DND-41 (cell line): ENCODE measurements around the gene ITSN2.

Experiments used
- ATAC-seq: fragments of 200-7000 bp; cut with Tn5 transposase; 3 replicates; pipeline ENCODE4 v1.9.1; 2021; ENCODE audit warnings: low read depth; ENCODE audit not compliant: insufficient read depth
- DNase-seq: peaks from one replicate; pipeline ENCODE4 v3.0.0-alpha.2; 2020
- H2AFZ ChIP-seq: 2 replicates; pipeline ENCODE4 v1.6.0; 2012; ENCODE audit warnings: low read depth, low read length
- H3K27ac ChIP-seq: 2 replicates; pipeline ENCODE4 v1.5.1; 2012; ENCODE audit warnings: low read length, inconsistent platforms
- H3K27me3 ChIP-seq: fragments of 200-600 bp; sonication (generic); 2 replicates; pipeline ENCODE4 v1.6.0; 2012; ENCODE audit warnings: low read length, mild to moderate bottlenecking, inconsistent platforms; ENCODE audit not compliant: insufficient read depth, poor library complexity
- H3K36me3 ChIP-seq: 2 replicates; pipeline ENCODE4 v1.5.1; 2012; ENCODE audit warnings: low read length, inconsistent platforms; ENCODE audit not compliant: insufficient read depth
- H3K4me1 ChIP-seq: 2 replicates; pipeline ENCODE4 v1.5.1; 2012; ENCODE audit warnings: mild to moderate bottlenecking, low read length; ENCODE audit not compliant: insufficient read depth
- H3K4me2 ChIP-seq: 2 replicates; pipeline ENCODE4 v1.6.0; 2012; ENCODE audit warnings: mild to moderate bottlenecking, moderate library complexity, low read length, inconsistent platforms; ENCODE audit not compliant: insufficient read depth
- H3K4me3 ChIP-seq, 2 experiments: fragments of 200-600 bp in 1 of 2; shearing (Covaris generic) in 1 of 2; 2 replicates each; pipeline ENCODE4 v1.5.1; 2012 to 2016; ENCODE audit warnings: inconsistent platforms in 2 of 2, low read length in 2 of 2, mild to moderate bottlenecking in 2 of 2, low read depth in 1 of 2, moderate library complexity in 1 of 2
- H3K79me2 ChIP-seq: 2 replicates; pipeline ENCODE4 v1.6.0; 2012; ENCODE audit warnings: low read length, inconsistent platforms; ENCODE audit not compliant: insufficient read depth
- H3K9ac ChIP-seq: 2 replicates; pipeline ENCODE4 v1.6.0; 2012; ENCODE audit warnings: low read depth, mild to moderate bottlenecking, inconsistent platforms, low read length, moderate library complexity
- H3K9me3 ChIP-seq: 2 replicates; pipeline ENCODE4 v1.5.1; 2012; ENCODE audit warnings: low read length, moderate library complexity, mild to moderate bottlenecking, inconsistent platforms; ENCODE audit not compliant: insufficient read depth, severe bottlenecking
- H4K20me1 ChIP-seq: 2 replicates; pipeline ENCODE4 v1.6.0; 2012; ENCODE audit warnings: low read length; ENCODE audit not compliant: insufficient read depth
- CTCF ChIP-seq: IDR thresholded peaks from 2 replicates; pipeline ENCODE4 v1.5.1; 2012; ENCODE audit warnings: borderline replicate concordance, low read length, moderate library complexity, mild to moderate bottlenecking; ENCODE audit not compliant: poor library complexity, severe bottlenecking; ENCODE audit errors: extremely low read depth
- EZH2 ChIP-seq: IDR thresholded peaks from 3 replicates; pipeline ENCODE4 v1.6.1; 2012; ENCODE audit warnings: borderline replicate concordance, low read depth, mild to moderate bottlenecking, moderate library complexity, low read length, inconsistent platforms; ENCODE audit not compliant: severe bottlenecking

The ITSN2 gene

GRCh38 chr2:24176326-24176725 lies 184.0 kb downstream of the ITSN2 start:
- Histone ChIP-seq H3K4me3 (no peak overlapping the region), H3K4me1 (no peaks in the 10 kb centered on the region), H4K20me1 (no peaks in the 10 kb centered on the region), H2AFZ (no peak overlapping the region), H3K9ac (no peak overlapping the region), H3K9me3 (no peaks in the 10 kb centered on the region), H3K4me2 (no peak overlapping the region), H3K79me2 (no peaks in the 10 kb centered on the region), H3K27me3 (no peaks in the 10 kb centered on the region), H3K27ac (no peak overlapping the region), H3K36me3 (no peaks in the 10 kb centered on the region)
- ATAC-seq (no peak), DNase-seq (no peak)
- no peak for TF ChIP-seq EZH2
- TF ChIP-seq CTCF: no peak

DNA sequence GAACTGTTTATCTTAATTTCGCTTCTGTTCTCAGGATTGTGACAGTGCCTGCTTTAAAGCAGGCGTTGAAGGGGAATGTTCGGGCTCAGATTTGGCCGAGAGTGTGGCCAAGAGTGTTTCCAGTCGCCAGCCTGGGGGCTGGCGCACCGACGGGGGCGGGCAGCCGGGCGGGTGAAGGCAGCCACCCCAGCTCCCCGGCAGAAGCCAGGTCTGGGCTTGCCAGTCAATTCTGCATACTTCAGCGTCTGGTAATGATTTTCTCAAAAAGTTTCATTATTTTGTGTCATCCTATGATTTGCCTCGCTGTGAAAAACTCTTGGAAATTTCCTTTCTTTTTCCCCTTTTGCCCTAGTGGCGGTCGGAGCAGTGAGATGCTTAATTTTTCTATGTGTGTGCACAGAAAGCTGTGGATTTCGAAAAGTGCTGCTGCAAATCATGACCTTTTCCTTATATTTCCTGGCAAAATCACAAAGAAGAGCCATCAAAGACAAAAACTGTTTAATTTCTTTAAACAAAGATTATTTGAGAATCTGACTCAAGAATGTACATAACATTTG lies 184.6 kb downstream of the ITSN2 start:
- ATAC-seq: no peak
- Histone ChIP-seq H3K9ac (no peak overlapping the region), H3K27me3 (no peaks in the 10 kb centered on the region), H3K4me1 (no peaks in the 10 kb centered on the region), H3K4me3 (no peak overlapping the region), H3K79me2 (no peaks in the 10 kb centered on the region), H4K20me1 (no peaks in the 10 kb centered on the region), H3K9me3 (no peaks in the 10 kb centered on the region), H2AFZ (no peak overlapping the region), H3K36me3 (no peaks in the 10 kb centered on the region), H3K27ac (no peak overlapping the region), H3K4me2 (no peak overlapping the region)
- TF ChIP-seq CTCF: no peak
- TF ChIP-seq EZH2: no peak
- no peak for DNase-seq

GRCh38 chr2:24174851-24175277 lies 185.5 kb downstream of the ITSN2 start, which contains the start of gene FAM228A:
FAM228A (plus strand) TSS chr2:24175053; CDS start chr2:24175481, 428 bp downstream.
- Histone ChIP-seq H3K27me3 (no peaks in the 10 kb centered on the region), H3K4me3 (no peak within 1 kb of the TSS), H3K4me2 (no peak within 1 kb of the TSS), H3K9ac (no peak within 1 kb of the TSS), H3K9me3 (no peaks in the 10 kb centered on the region), H3K4me1 (no peaks in the 10 kb centered on the region), H3K36me3 (no peaks in the 10 kb centered on the region), H2AFZ (no peak within 1 kb of the TSS), H3K79me2 (no peaks in the 10 kb centered on the region), H4K20me1 (no peaks in the 10 kb centered on the region), H3K27ac (no peak within 1 kb of the TSS)
- DNase-seq (no peak), ATAC-seq (no peak)
- TF ChIP-seq EZH2: no peak
- no peak for TF ChIP-seq CTCF
